Measurements from ENCODE around the gene DPEP3. TPM values are rescaled to one million over a fixed set of nuclear protein-coding genes. Genes with fewer than 3 reads are reported as not detected.

DPEP3 gene
- total and polyA plus RNA-seq, 12 donors, result 0.01 to 0.34 TPM; not detected in 10

DNA sequence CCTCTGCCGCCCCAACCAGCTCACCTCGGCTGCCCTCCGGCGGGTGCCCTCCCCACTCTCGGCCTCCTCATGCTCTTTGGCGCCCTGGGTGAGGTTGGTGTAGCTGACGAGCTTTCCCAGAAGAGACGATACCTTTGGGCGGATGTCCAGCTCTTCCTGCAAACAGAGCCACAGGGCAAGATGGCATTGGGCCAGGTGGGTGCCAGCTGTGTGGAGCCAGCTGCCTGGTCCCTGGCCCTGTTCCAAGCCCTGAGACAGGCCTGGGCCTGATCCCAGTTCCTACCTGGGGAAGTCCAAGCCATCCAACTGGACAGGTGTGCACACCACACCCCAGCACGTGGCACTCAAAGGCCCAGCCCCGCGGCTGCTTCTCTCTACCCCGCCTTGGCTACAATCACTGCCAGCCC lies 18.7 kb downstream of the DPEP3 start:
- intact Hi-C loops (cut with DNase I), result no loop called here
- H3K4me3 ChIP-seq, result no peak overlapping the region
- H3K36me3 ChIP-seq, result peaks cover 0 to 84% (median 48%) of the 10 kb centered on the region in 9 donors
- peak overlapping the region in 9 of 10 donors; percentile 85 to 100 (median 100) for H3K27ac ChIP-seq
- peaks cover 76 to 87% (median 82%) of the 10 kb centered on the region in 9 donors for H3K4me1 ChIP-seq
- no peaks in the 10 kb centered on the region for H3K9me3 ChIP-seq
- ATAC-seq (peak in 3 of 8 donors; percentile 5 to 36 (median 5)), DNase-seq (peak in 1 of 2 donors; percentile 54)
- TF ChIP-seq, protein P1, sequence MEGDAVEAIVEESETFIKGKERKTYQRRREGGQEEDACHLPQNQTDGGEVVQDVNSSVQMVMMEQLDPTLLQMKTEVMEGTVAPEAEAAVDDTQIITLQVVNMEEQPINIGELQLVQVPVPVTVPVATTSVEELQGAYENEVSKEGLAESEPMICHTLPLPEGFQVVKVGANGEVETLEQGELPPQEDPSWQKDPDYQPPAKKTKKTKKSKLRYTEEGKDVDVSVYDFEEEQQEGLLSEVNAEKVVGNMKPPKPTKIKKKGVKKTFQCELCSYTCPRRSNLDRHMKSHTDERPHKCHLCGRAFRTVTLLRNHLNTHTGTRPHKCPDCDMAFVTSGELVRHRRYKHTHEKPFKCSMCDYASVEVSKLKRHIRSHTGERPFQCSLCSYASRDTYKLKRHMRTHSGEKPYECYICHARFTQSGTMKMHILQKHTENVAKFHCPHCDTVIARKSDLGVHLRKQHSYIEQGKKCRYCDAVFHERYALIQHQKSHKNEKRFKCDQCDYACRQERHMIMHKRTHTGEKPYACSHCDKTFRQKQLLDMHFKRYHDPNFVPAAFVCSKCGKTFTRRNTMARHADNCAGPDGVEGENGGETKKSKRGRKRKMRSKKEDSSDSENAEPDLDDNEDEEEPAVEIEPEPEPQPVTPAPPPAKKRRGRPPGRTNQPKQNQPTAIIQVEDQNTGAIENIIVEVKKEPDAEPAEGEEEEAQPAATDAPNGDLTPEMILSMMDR (IDR thresholded peaks at IDR 0.05), result no peak
- no peaks in the 10 kb centered on the region for H3K27me3 ChIP-seq
- WGBS, 2 donors, result 63 to 74% methylated on average over 13 of the region's 13 CpGs

DNA sequence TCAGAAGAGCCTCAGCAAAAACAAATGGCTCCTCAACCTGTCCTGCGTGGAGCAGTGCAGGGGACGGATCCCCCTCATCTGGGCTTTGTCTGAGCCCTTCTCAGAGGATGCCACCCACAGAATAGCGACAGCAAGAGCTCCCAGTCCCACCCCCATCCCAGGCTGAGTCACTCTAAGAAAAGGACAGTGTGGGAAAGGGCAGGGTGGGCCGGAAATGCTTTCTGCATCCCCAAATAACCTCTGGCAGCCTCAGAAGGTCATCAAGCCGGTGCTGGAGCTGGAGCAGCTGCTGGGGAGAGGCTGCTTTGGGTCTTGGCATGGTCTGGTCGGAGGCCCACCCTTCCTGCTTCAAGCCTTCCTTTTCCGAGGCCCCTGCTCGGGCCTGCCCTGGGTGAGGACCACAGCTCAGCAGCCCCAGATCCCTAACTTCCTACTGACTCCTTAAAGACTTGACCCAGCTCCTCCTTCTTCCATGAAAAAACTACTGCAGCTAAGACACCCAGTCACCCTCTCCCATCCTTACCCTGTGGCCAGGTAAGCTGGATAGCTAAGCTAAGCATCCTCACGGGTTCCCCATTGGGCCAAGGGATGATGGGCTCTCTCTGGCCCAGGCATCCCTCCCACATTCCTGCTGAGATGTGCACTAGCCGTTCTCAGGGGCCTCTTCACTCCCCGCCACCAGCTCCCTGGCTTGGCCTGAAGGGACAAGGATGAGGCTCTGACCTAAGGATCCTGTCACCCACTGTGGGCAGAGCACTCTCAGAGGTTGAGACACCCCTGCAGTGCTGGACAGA lies 20.6 kb downstream of the DPEP3 start:
- H3K4me1 ChIP-seq, result peaks cover 61 to 70% (median 64%) of the 10 kb centered on the region in 9 donors
- no peaks in the 10 kb centered on the region for H3K9me3 ChIP-seq
- intact Hi-C loops (cut with DNase I), result no loop called here
- DNase-seq (peak; percentile 82 to 91), ATAC-seq (peak; percentile 75 to 92 (median 86))
- WGBS, 2 donors, result 22 to 23% methylated on average over 11 of the region's 11 CpGs
- H3K27me3 ChIP-seq, result no peaks in the 10 kb centered on the region
- TF ChIP-seq, protein P1 (IDR thresholded peaks at IDR 0.05), result no peak
- peak overlapping the region in 6 of 10 donors; percentile 7 to 31 (median 16) for H3K4me3 ChIP-seq
- peaks cover 0 to 92% (median 65%) of the 10 kb centered on the region in 9 donors for H3K36me3 ChIP-seq
- H3K27ac ChIP-seq, result peak overlapping the region; percentile 75 to 100 (median 100)

DNA sequence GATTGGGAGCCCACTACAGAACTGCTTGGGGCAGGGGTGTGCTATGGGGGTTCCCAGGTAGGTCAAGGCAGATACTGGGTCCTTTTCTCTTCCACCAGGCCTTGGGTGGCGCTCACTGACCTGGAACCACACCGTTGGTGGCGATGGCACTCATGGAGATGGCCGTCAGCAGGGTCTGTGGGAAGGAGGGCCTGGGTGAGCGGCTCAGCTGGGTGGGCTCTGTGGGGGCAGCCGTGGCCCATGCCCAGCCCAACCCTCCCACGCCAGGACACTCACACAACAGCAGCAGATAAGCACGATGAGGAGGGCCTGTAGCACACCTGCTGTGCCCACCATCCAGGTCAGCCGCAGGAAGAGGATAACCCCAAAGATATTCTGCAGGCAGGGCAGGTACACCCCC lies 22.7 kb downstream of the DPEP3 start:
- TF ChIP-seq, protein P1 (IDR thresholded peaks at IDR 0.05), result no peak
- H3K4me3 ChIP-seq, result no peak overlapping the region
- H3K36me3 ChIP-seq, result peaks cover 0 to 100% (median 84%) of the 10 kb centered on the region in 9 donors
- no peaks in the 10 kb centered on the region for H3K27me3 ChIP-seq
- ATAC-seq (no peak), DNase-seq (no peak)
- peak overlapping the region in 7 of 10 donors; percentile 94 to 100 (median 100) for H3K27ac ChIP-seq
- intact Hi-C loops (cut with DNase I), result no loop called here
- 95 to 96% methylated on average over 9 of the region's 9 CpGs for WGBS, 2 donors
- H3K4me1 ChIP-seq, result peaks cover 40 to 60% (median 46%) of the 10 kb centered on the region in 9 donors
- H3K9me3 ChIP-seq, result no peaks in the 10 kb centered on the region

DNA sequence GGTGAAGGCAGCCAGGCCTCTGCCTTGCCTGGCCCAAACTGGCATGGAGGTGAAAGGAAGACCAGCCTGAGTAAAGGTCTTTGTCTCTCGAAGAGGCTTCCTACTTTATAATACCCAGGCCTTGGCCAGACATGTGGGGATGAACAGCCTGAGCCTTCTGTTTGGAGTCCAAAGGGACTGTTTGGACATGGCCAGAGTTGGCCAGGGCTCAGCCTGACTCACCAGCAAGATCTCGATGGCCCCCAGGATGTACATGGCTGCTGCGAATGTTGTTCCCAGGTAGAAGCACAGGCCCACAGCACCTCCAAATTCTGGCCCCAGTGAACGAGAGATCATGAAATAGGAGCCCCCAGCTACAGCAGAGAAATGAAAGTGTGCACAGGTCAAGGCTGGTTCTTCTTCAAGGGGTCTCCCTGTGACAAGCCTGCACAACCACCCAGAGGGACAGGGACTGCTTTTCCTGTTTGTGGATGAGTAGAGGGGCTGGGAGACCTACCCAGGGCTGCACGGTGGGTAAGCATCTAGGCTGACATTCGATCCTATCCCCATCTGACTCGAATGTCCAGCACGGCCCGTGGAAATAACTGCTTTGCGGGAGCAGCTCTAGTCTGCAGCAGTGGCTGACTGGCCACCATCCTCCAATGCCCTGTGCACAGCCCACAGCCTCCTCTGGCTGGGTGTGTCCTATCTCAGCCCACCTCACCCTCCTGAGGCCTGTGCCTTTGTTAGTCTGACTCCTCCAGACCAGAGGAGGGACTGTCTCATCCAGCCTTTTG lies 25.7 kb downstream of the DPEP3 start:
- no peaks in the 10 kb centered on the region for H3K9me3 ChIP-seq
- intact Hi-C loops (cut with DNase I), result no loop called here
- ATAC-seq, result peak in 1 of 8 donors; percentile 16

More for the DNA sequence above, 25.7 kb downstream of the DPEP3 start:
- TF ChIP-seq, protein P1 (IDR thresholded peaks at IDR 0.05), result no peak
- no peak for DNase-seq
- H3K36me3 ChIP-seq, result peaks cover 5 to 100% (median 91%) of the 10 kb centered on the region in 9 donors
- WGBS, 2 donors, result 87 to 88% methylated on average over 10 of the region's 10 CpGs
- H3K4me3 ChIP-seq, result no peak overlapping the region
- peaks cover 20 to 50% (median 28%) of the 10 kb centered on the region in 9 donors for H3K4me1 ChIP-seq
- H3K27me3 ChIP-seq, result no peaks in the 10 kb centered on the region
- peak overlapping the region in 3 of 10 donors; percentile 28 to 53 (median 48) for H3K27ac ChIP-seq
